GM19467 (cell line): ENCODE measurements around the gene CCNO.

Experiments used
- ATAC-seq: cut with Tn5 transposase; IDR thresholded peaks from one replicate; pipeline ENCODE4 v1.9.1; 2021; ENCODE audit warnings: mild to moderate bottlenecking, moderate library complexity; ENCODE audit not compliant: unreplicated experiment

Gene CCNO

DNA sequence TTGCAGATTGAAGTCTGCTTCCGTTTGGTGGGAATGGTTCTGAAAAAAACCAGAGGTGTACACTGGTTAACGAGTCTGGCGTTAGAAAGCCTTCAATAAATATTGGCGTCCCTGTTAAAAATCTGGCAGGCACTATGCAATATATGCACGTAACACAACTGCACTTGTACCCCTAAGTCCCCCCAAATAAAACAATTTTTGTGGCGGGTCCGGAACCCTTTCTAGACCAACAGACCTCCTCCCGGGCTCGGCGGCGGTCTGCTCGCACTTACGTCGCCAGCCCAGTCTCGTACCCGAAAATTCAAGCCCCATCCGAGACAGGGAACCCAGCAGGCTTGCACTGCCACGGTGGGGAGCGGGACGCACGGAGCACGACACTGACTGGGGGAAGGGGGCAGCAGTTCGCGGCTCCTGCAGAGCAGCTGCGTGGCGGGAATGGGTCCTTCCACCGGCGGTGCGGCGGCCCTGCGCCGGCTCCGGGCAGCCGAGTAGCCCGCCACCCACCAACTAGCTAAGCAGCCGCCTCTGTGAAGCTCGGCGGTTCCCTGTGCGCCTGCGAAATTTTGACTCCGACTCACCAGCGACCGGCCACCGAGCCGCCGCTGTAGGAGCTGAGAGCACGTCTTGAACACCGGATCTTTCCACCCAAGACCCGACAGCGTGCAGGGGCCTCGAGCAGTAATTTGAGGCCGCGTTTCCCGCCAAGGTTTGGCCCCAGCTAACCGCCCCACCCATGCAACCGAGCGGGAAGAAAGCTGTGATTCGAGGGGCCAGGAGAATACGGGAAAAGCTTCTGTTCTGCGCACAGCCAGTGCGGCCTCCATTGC lies 10.2 kb downstream of the CCNO start:
- ATAC-seq = no peak

DNA sequence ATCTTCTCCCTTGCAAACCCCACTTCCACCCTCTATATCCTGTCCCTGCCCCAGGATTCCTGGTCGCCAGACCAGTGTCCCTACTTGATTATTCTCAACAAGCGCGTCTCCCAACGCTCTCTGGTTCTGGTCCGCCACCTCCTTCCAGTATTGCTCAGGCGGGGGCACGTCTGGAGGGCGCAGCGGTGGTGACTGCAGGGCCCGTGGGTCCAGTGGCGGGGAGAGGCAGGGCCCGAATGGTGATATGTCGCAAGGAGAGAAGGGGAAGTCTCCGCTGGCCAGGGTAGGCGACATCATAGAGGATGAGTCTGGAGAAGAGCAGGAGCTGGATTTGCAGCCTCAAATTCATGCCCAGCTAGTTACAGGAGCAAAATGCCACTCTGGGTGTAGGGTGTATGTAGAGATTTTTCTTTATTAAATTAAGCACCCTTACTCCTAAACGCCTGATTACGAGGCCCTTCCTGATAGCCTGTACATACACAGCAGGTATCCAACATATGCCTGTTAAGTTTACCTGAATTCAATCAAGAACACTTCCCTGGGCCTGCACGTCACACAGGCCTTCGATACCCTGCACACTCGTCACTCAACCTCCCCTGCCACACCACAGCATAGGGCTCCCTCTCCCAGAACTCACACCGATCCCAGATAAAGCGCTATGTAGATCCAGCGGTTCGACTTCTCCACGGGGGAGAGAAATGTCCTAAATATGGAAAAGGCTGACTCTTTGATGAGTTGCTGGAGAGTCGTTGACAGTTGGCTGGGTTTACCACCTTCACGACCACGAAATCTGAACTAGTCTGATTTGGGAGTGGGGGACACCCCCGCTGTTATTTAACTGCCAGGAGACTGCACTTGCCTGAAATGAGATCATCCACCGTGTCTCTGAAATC lies 11.1 kb downstream of the CCNO start:
- ATAC-seq = no peak

DNA sequence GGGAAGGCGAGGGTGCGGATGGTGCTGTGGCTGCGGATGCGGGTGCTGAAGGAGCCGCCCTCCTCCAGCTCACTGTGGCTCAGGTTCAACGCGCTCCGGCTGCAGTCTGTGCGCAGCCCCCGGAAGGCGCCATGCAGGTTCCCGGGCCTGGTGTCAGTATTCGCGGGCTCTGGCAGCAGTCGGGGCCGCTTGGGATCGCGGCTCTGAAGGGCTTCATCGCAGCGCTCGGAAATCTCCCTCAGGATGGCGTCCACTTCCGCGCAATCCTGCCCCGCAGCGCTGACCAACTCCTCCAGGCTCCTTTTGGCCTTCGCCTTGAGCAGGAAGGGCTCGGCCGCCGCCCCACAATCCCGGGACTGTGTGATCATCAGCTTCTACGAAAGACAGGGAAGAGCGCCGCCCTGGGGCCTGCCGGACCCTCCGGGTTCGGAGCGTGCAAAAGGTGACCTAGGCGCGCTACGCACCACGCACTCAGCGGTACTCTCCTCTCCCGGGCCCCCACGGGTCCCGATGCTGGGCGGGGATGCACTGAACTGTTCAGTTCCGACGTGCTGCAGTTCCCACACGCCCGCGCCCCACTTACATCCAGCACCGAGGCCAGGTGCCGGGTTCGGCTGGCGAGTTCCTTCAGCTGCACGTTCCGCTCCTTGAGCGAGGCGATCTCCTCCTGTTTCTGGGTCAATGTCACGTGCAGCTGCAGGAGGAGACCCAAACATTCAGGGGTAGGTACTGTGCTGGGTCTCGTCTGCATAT lies 12.8 kb downstream of the CCNO start:
- no peak for ATAC-seq

DNA sequence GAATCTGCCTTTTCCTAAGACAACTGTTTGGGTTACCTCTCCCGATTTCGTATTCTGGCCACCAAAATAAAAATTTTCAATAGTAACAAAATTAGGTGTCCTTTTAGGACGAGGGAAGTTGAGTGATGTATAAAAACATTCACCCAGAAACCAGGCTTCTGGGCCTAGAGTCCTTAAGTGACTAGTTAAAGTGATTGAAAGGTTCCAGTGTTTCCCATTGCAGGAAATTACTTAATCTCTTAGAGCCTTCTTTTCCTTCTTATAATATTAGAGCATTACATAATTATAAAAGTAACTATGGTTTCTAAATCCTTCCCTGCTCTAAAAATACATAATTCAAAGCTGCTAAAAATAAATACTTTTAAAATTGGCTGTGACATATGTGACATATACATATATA lies 13.6 kb downstream of the CCNO start:
- no peak for ATAC-seq

- ATAC-seq = no peak
Measured at GRCh38 chr5:55218967-55219366, 14.4 kb downstream of the CCNO start.

DNA sequence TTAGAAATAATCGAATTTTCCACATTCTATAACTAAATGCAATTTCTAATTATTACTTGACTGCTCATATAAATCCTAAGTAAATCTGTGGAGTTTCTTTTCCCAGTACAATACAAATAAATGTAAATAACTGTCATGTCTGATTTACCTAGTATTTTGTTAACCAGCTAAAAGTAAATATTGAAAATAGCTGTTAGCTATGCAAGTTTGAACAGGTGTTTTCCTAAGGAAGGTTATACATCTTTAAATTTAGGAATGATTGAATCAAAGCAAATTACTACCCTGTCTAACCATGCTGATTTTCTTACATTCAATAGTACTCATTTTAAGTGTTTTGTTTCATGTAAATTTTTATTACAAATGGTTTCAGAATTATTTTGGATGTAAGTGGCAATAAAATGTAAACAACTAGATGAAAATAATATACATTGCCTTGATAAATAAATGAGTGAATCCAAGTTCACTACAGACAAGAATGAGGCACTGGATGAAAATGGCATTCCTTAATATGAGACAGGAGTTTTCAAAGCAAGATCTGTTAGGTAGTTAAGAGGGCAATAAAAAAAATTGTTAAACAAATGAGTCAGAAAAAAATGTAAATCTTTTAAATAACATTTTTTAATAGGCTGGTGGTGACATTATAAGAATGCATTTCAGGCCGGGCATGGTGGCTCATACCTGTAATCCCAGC lies 22.1 kb downstream of the CCNO start:
- no peak for ATAC-seq

DNA sequence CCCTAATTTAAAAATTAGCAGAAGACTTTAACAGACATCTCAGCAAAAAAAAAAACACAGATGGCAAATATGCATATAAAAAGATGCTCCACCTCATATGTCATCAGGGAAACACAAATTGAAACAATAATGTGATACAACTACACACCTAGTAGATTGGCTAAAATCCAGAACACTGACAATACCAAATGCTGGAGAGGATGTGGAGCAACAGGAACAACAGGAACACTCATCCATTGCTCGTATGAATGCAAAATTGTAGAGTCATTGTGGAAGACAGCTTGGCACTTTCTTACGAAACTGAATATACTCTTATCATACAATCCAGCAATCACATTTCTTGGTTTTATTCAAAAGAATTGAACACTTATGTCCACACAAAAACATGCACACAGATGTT lies 28.4 kb downstream of the CCNO start:
- ATAC-seq = no peak

GRCh38 chr5:55191165-55191564 lies 42.2 kb downstream of the CCNO start:
- no peak for ATAC-seq

- no peak for ATAC-seq
Measured at GRCh38 chr5:55188656-55189540, 44.5 kb downstream of the CCNO start.

DNA sequence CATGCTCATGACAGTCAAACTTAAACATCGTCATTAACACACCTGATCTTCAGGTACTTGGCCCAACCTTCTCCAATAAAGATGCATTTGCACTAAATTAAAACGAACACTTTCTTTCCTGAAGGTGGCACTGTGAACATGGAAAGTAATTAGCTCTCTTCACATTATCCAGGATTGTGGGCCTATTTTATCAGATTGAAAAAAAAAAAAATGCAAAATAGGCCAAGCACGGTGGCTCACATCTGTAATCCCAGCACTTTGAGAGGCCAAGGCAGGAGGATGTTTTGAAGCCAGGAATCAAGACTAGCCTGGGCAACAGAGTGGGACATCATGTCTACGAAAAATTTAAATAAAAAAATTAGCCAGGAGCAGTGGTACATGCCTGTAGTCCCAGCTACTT lies 46.0 kb downstream of the CCNO start:
- ATAC-seq = no peak
